ENCODE measurements around the gene PRRG3. TPM values are rescaled to one million over a fixed set of nuclear protein-coding genes. Genes with fewer than 3 reads are reported as not detected.

Gene PRRG3
- total and polyA plus RNA-seq, 2 donors (not counting 1 experiment from before 2014, with no cell fraction given): not detected

- H3K27ac ChIP-seq (ENCODE audit: low read length in 2 of 2): no peak overlapping the region
- H4K20me1 ChIP-seq (ENCODE audit: control insufficient read depth, insufficient read depth, low read length, poor library complexity, severe bottlenecking): no peaks in the 10 kb centered on the region
- no peaks in the 10 kb centered on the region for H3K79me2 ChIP-seq (ENCODE audit: control insufficient read depth, insufficient read depth, low read length)
- DNase-seq (no peak), ATAC-seq (ENCODE audit: low read depth) (no peak)
- no peak overlapping the region for H3K4me3 ChIP-seq (ENCODE audit: control extremely low read depth in 1 of 5, extremely low read depth in 1 of 5, insufficient read depth in 1 of 5, low read depth in 2 of 5, low read length in 4 of 5)
- no peak overlapping the region for H3K4me2 ChIP-seq (replicated peaks; ENCODE audit: low read depth, low read length, poor library complexity, severe bottlenecking)
- H3K9me3 ChIP-seq (ENCODE audit: control extremely low read depth in 1 of 3, control insufficient read depth in 2 of 3, insufficient read depth in 1 of 3, low read length in 2 of 3): no peaks in the 10 kb centered on the region
- H3K27me3 ChIP-seq (replicated peaks in 1 of 4; ENCODE audit: control extremely low read depth in 1 of 4, control insufficient read depth in 3 of 4, insufficient read depth in 4 of 4, low read length in 3 of 4): no peaks in the 10 kb centered on the region
- H3K4me3 Mint-ChIP-seq: no peak overlapping the region
- no peak overlapping the region for H3K27ac Mint-ChIP-seq
- POLR2A ChIA-PET: no interaction called here
- TF ChIP-seq, protein P1, sequence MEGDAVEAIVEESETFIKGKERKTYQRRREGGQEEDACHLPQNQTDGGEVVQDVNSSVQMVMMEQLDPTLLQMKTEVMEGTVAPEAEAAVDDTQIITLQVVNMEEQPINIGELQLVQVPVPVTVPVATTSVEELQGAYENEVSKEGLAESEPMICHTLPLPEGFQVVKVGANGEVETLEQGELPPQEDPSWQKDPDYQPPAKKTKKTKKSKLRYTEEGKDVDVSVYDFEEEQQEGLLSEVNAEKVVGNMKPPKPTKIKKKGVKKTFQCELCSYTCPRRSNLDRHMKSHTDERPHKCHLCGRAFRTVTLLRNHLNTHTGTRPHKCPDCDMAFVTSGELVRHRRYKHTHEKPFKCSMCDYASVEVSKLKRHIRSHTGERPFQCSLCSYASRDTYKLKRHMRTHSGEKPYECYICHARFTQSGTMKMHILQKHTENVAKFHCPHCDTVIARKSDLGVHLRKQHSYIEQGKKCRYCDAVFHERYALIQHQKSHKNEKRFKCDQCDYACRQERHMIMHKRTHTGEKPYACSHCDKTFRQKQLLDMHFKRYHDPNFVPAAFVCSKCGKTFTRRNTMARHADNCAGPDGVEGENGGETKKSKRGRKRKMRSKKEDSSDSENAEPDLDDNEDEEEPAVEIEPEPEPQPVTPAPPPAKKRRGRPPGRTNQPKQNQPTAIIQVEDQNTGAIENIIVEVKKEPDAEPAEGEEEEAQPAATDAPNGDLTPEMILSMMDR (IDR thresholded peaks at IDR 0.05): no peak
- TF ChIP-seq EZH2 (IDR thresholded peaks at IDR 0.05; ENCODE audit: borderline replicate concordance, insufficient read depth, low read depth, low read length, poor library complexity, severe bottlenecking): no peak
- H3K4me1 Mint-ChIP-seq: no peaks in the 10 kb centered on the region
- intact Hi-C loops (cut with micrococcal nuclease): no loop called here
- CTCF ChIA-PET: no interaction called here
- no peak overlapping the region for H3K9ac ChIP-seq (ENCODE audit: low read length)
- 35% methylated on average over 5 of the region's 7 CpGs for WGBS (ENCODE audit: insufficient coverage)
- no peak overlapping the region for H2AFZ ChIP-seq (ENCODE audit: insufficient read depth, low read depth, low read length, poor library complexity, severe bottlenecking)
- H3K36me3 ChIP-seq (replicated peaks in 1 of 2; ENCODE audit: control extremely low read depth in 1 of 2, control insufficient read depth in 1 of 2, extremely low read depth in 1 of 2, insufficient read depth in 2 of 2, low read length in 1 of 2): no peaks in the 10 kb centered on the region
- peaks cover 3% of the 10 kb centered on the region for H3K27me3 Mint-ChIP-seq
- no peaks in the 10 kb centered on the region for H3K9me3 Mint-ChIP-seq (ENCODE audit: insufficient read depth)
- no peaks in the 10 kb centered on the region for H3K4me1 ChIP-seq (ENCODE audit: control insufficient read depth in 2 of 2, insufficient read depth in 2 of 2, low read length in 2 of 2)
Measured at GRCh38 chrX:151724563-151725337, 29.5 kb downstream of the PRRG3 start.

DNA sequence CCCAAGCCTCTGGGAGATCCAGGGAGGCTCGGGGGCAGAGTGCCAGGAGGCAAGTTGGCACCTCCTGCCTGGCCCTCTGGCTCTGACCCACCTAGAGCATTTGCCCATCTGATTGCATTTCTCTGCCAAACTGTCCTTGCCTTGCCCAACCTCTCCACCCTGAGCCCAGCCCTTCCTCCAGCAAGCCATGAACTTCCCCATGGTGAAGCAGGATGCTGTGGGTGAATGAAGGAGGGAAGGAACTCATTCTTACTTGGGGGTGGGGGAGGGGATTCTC, 30.0 kb downstream of the PRRG3 start:
- Histone ChIP-seq H3K36me3 (replicated peaks in 1 of 2; ENCODE audit: control extremely low read depth in 1 of 2, control insufficient read depth in 1 of 2, extremely low read depth in 1 of 2, insufficient read depth in 2 of 2, low read length in 1 of 2) (no peaks in the 10 kb centered on the region), H2AFZ (ENCODE audit: insufficient read depth, low read depth, low read length, poor library complexity, severe bottlenecking) (no peak overlapping the region), H4K20me1 (ENCODE audit: control insufficient read depth, insufficient read depth, low read length, poor library complexity, severe bottlenecking) (no peaks in the 10 kb centered on the region), H3K4me1 (ENCODE audit: control insufficient read depth in 2 of 2, insufficient read depth in 2 of 2, low read length in 2 of 2) (no peaks in the 10 kb centered on the region), H3K9me3 (ENCODE audit: control extremely low read depth in 1 of 3, control insufficient read depth in 2 of 3, insufficient read depth in 1 of 3, low read length in 2 of 3) (no peaks in the 10 kb centered on the region), H3K4me2 (replicated peaks; ENCODE audit: low read depth, low read length, poor library complexity, severe bottlenecking) (no peak overlapping the region), H3K4me3 (ENCODE audit: control extremely low read depth in 1 of 5, extremely low read depth in 1 of 5, insufficient read depth in 1 of 5, low read depth in 2 of 5, low read length in 4 of 5) (no peak overlapping the region), H3K27me3 (replicated peaks in 1 of 4; ENCODE audit: control extremely low read depth in 1 of 4, control insufficient read depth in 3 of 4, insufficient read depth in 4 of 4, low read length in 3 of 4) (no peaks in the 10 kb centered on the region), H3K9ac (ENCODE audit: low read length) (no peak overlapping the region), H3K27ac (ENCODE audit: low read length in 2 of 2) (no peak overlapping the region), H3K79me2 (ENCODE audit: control insufficient read depth, insufficient read depth, low read length) (no peaks in the 10 kb centered on the region)
- no peak overlapping the region for H3K4me3 Mint-ChIP-seq
- no peaks in the 10 kb centered on the region for H3K4me1 Mint-ChIP-seq
- DNase-seq: no peak
- ChIA-PET POLR2A (no interaction called here), CTCF (no interaction called here)
- TF ChIP-seq, protein P1 (IDR thresholded peaks at IDR 0.05): no peak
- TF ChIP-seq EZH2 (IDR thresholded peaks at IDR 0.05; ENCODE audit: borderline replicate concordance, insufficient read depth, low read depth, low read length, poor library complexity, severe bottlenecking): no peak
- H3K9me3 Mint-ChIP-seq (ENCODE audit: insufficient read depth): no peaks in the 10 kb centered on the region
- 75% methylated on average over 1 of the region's 1 CpG for WGBS (ENCODE audit: insufficient coverage)
- peaks cover 3% of the 10 kb centered on the region for H3K27me3 Mint-ChIP-seq
- H3K27ac Mint-ChIP-seq: no peak overlapping the region
- ATAC-seq (ENCODE audit: low read depth): no peak
- intact Hi-C loops (cut with micrococcal nuclease): no loop called here

All from B cell (primary cell).